Activated B cell treated with CpG ODN at 0.5 μM for 24 hours (primary cell): Measurements from ENCODE around the gene SIX3. TPM values are rescaled to one million over a fixed set of nuclear protein-coding genes. Genes with fewer than 3 reads are reported as not detected.

Experiments
- ATAC-seq: fragments of 200-7000 bp; cut with Tn5 transposase; one replicate; pipeline ENCODE4 v1.10.0; 2021; ENCODE audit warnings: low read depth, mild to moderate bottlenecking, moderate library complexity
- CTCF ChIA-PET: fragments of 350-600 bp; sonication (Branson Sonifier 250); formaldehyde crosslinking; loops from one replicate; lab custom pipeline; 2021; ENCODE audit warnings: antibody characterized with exemption; lab: Charles Lee
- POLR2A ChIA-PET: fragments of 350-600 bp; sonication (Branson Sonifier 250); formaldehyde crosslinking; loops from one replicate; lab custom pipeline; 2021; ENCODE audit warnings: antibody characterized with exemption; lab: Charles Lee
- DNase-seq: peaks from one replicate; pipeline ENCODE4 v3.0.0; 2022
- H3K27ac Mint-ChIP-seq: one replicate; pipeline ENCODE4 v1.8.0; 2020; ENCODE audit warnings: mixed read lengths
- H3K27me3 Mint-ChIP-seq: one replicate; pipeline ENCODE4 v1.8.0; 2021; ENCODE audit warnings: mixed read lengths
- H3K36me3 Mint-ChIP-seq: one replicate; pipeline ENCODE4 v1.8.0; 2021; ENCODE audit warnings: low read depth, mixed read lengths
- H3K4me1 Mint-ChIP-seq: one replicate; pipeline ENCODE4 v1.8.0; 2021; ENCODE audit warnings: mixed read lengths
- H3K4me3 Mint-ChIP-seq: one replicate; pipeline ENCODE4 v1.8.0; 2020; ENCODE audit warnings: mild to moderate bottlenecking, mixed read lengths
- H3K9me3 Mint-ChIP-seq: one replicate; pipeline ENCODE4 v1.8.0; 2020; ENCODE audit warnings: mixed read lengths
- CTCF ChIP-seq: fragments of 200-600 bp; IDR thresholded peaks from one replicate; pipeline ENCODE4 v1.8.0; 2022; ENCODE audit warnings: antibody characterized with exemption, mild to moderate bottlenecking
- intact Hi-C: fragments of 100-400 bp; cut with micrococcal nuclease; formaldehyde crosslinking; loops from one replicate; pipeline ENCODE4 v1.15.1; 2024
- total RNA-seq: library from RNA; stranded (reverse); gene quantifications from 2 replicates; pipeline ENCODE4 v1.2.3, GENCODE V29; 2022

Gene SIX3
- total RNA-seq, 1 donor from 2014 or later = not detected

- intact Hi-C loops = no loop called here
- no peak for DNase-seq
- Mint-ChIP-seq H3K27ac (no peak overlapping the region), H3K36me3 (no peaks in the 10 kb centered on the region), H3K9me3 (no peaks in the 10 kb centered on the region), H3K4me3 (no peak overlapping the region), H3K27me3 (peaks cover 81% of the 10 kb centered on the region), H3K4me1 (peaks cover 45% of the 10 kb centered on the region)
- POLR2A ChIA-PET = no interaction called here
- CTCF ChIA-PET = interaction anchor here (1.2 kb wide), 1 partner anchor 472 kb away, joined by 3 read pairs; no protein-coding TSS in a partner anchor
- no peak for TF ChIP-seq CTCF
- ATAC-seq = no peak
Measured at GRCh38 chr2:44949329-44950151, 8.0 kb downstream of the SIX3 start.

- no peak for TF ChIP-seq CTCF
- intact Hi-C loops = no loop called here
- POLR2A ChIA-PET = no interaction called here
- Mint-ChIP-seq H3K27me3 (peaks cover 81% of the 10 kb centered on the region), H3K4me3 (no peak overlapping the region), H3K9me3 (no peaks in the 10 kb centered on the region), H3K36me3 (no peaks in the 10 kb centered on the region), H3K27ac (no peak overlapping the region), H3K4me1 (peaks cover 45% of the 10 kb centered on the region)
- DNase-seq = no peak
- CTCF ChIA-PET = no interaction called here
- no peak for ATAC-seq
Measured at GRCh38 chr2:44950646-44951045, 9.1 kb downstream of the SIX3 start.

GRCh38 chr2:44951124-44951523, 9.6 kb downstream of the SIX3 start:
- H3K36me3 Mint-ChIP-seq = no peaks in the 10 kb centered on the region
- ChIA-PET POLR2A (no interaction called here), CTCF (no interaction called here)
- H3K27me3 Mint-ChIP-seq = peaks cover 79% of the 10 kb centered on the region
- DNase-seq = no peak
- ATAC-seq = no peak
- H3K27ac Mint-ChIP-seq = no peak overlapping the region
- H3K9me3 Mint-ChIP-seq = no peaks in the 10 kb centered on the region
- TF ChIP-seq CTCF = no peak
- intact Hi-C loops = no loop called here
- no peak overlapping the region for H3K4me3 Mint-ChIP-seq
- H3K4me1 Mint-ChIP-seq = peaks cover 48% of the 10 kb centered on the region

GRCh38 chr2:44951714-44952113, 10.2 kb downstream of the SIX3 start:
- Mint-ChIP-seq H3K27ac (no peak overlapping the region), H3K36me3 (no peaks in the 10 kb centered on the region), H3K4me3 (peak overlapping the region; percentile 33), H3K9me3 (no peaks in the 10 kb centered on the region), H3K27me3 (peaks cover 80% of the 10 kb centered on the region), H3K4me1 (peaks cover 48% of the 10 kb centered on the region)
- intact Hi-C loops = no loop called here
- DNase-seq = no peak
- CTCF ChIA-PET = no interaction called here
- ATAC-seq = no peak
- TF ChIP-seq CTCF = no peak
- POLR2A ChIA-PET = no interaction called here

- Mint-ChIP-seq H3K4me1 (peaks cover 48% of the 10 kb centered on the region), H3K27me3 (peaks cover 80% of the 10 kb centered on the region), H3K9me3 (no peaks in the 10 kb centered on the region), H3K4me3 (peak overlapping the region; percentile 62), H3K27ac (no peak overlapping the region), H3K36me3 (no peaks in the 10 kb centered on the region)
- no peak for TF ChIP-seq CTCF
- DNase-seq = no peak
- ChIA-PET CTCF (interaction anchor here (0.8 to 4.3 kb wide), 2 partner anchors 475 to 541 kb away, joined by 3 to 36 read pairs; no protein-coding TSS in a partner anchor), POLR2A (no interaction called here)
- ATAC-seq = peak; percentile 59
- intact Hi-C loops = no loop called here
Measured at GRCh38 chr2:44952143-44952805, 10.8 kb downstream of the SIX3 start.
